A549 (cell line): Measurements from ENCODE around the gene OPA1. TPM values are rescaled to one million over a fixed set of nuclear protein-coding genes. Genes with fewer than 3 reads are reported as not detected.

Experiments used
- ATAC-seq, 2 experiments: fragments of 200-7000 bp in 1 of 2; fragments of >200 bp in 1 of 2; cut with Nextera tagmentation in 1 of 2; cut with Tn5 transposase in 1 of 2; 3 replicates each; pipeline versions ENCODE4 v1.8.0 to v1.9.1; 2018 to 2020; ENCODE audit warnings: mild to moderate bottlenecking in 1 of 2, moderate library complexity in 1 of 2
- CTCF ChIA-PET: fragments of 300-600 bp; sonication (Branson Sonifier 250); formaldehyde crosslinking; extraction: SDS; loops from one replicate; lab custom pipeline; 2021; ENCODE audit warnings: antibody characterized with exemption, inconsistent platforms; lab: Yijun Ruan, JAX
- POLR2A ChIA-PET: fragments of 350-600 bp; formaldehyde crosslinking; extraction: SDS; loops from one replicate; lab custom pipeline; 2021; ENCODE audit warnings: antibody characterized with exemption, inconsistent platforms; lab: Yijun Ruan, JAX
- DNase-seq, 2 experiments: peaks; one replicate each; pipeline versions ENCODE4 v3.0.0 to v3.0.0-alpha.2; 2011 to 2016; ENCODE audit warnings: low read depth in 1 of 2, low spot score in 1 of 2
- FAIRE-seq: peaks from 2 replicates; lab custom pipeline; 2011; peaks lifted over from hg19 to GRCh38; lab: Jason Lieb, UNC
- H3K27ac ChIP-seq, 2 experiments: fragments of >200 bp; sonication (Bioruptor Twin); formaldehyde crosslinking; 3 replicates each; pipeline ENCODE4 v1.5.1; 2016 to 2017
- H3K4me1 ChIP-seq: fragments of >200 bp; sonication (Bioruptor Twin); formaldehyde crosslinking; 3 replicates; pipeline ENCODE4 v1.6.1; 2016
- H3K4me2 ChIP-seq: fragments of >200 bp; sonication (Bioruptor Twin); formaldehyde crosslinking; 3 replicates; pipeline ENCODE4 v1.6.1; 2016
- H3K4me3 ChIP-seq: fragments of >200 bp; sonication (Bioruptor Twin); formaldehyde crosslinking; 3 replicates; pipeline ENCODE4 v1.5.1; 2016
- H3K9me3 ChIP-seq: fragments of >200 bp; sonication (Bioruptor Twin); formaldehyde crosslinking; 3 replicates; pipeline ENCODE4 v1.6.1; 2016
- BCL3 ChIP-seq: fragments of >200 bp; sonication (Bioruptor Twin); formaldehyde crosslinking; IDR thresholded peaks from 3 replicates; pipeline ENCODE4 v1.6.1; 2016
- BHLHE40 ChIP-seq: IDR thresholded peaks from 2 replicates; pipeline ENCODE4 v1.6.1; 2012; ENCODE audit warnings: low read depth, low read length, inconsistent platforms
- CBX2 ChIP-seq: fragments of 200-600 bp; sonication (generic); IDR thresholded peaks from 2 replicates; pipeline ENCODE4 v1.6.1; 2016; ENCODE audit warnings: low read depth, mild to moderate bottlenecking, borderline replicate concordance
- CHD2 ChIP-seq: fragments of 150-350 bp; IDR thresholded peaks from 2 replicates; pipeline ENCODE4 v1.6.1; 2014; ENCODE audit warnings: low read length; ENCODE audit not compliant: partially characterized antibody
- EHF ChIP-seq: fragments of 250-450 bp; sonication (Bioruptor Pico); IDR thresholded peaks from 2 replicates; pipeline ENCODE4 v1.5.0; 2020; ENCODE audit warnings: mild to moderate bottlenecking
- EHMT2 ChIP-seq: fragments of 200-600 bp; sonication (generic); IDR thresholded peaks from 2 replicates; pipeline ENCODE4 v1.6.1; 2016; ENCODE audit warnings: antibody characterized with exemption, low read depth, mild to moderate bottlenecking, moderate library complexity
- EP300 ChIP-seq, 2 experiments: fragments of >200 bp; sonication (Bioruptor Twin); formaldehyde crosslinking; IDR thresholded peaks; 2 replicates in 1 of 2; 3 replicates in 1 of 2; pipeline ENCODE4 v1.6.1; 2016 to 2017
- ESRRA ChIP-seq: fragments of 150-350 bp; IDR thresholded peaks from 2 replicates; pipeline ENCODE4 v1.6.1; 2014; ENCODE audit warnings: mild to moderate bottlenecking, low read length, borderline replicate concordance
- GATA3 ChIP-seq: IDR thresholded peaks from 2 replicates; pipeline ENCODE4 v1.6.1; 2012; ENCODE audit warnings: borderline replicate concordance
- HEYL ChIP-seq: fragments of 250-450 bp; sonication (Bioruptor Pico); IDR thresholded peaks from 2 replicates; pipeline ENCODE4 v1.8.0; 2021; ENCODE audit warnings: mild to moderate bottlenecking, moderate library complexity
- HMGXB4 ChIP-seq: fragments of 250-450 bp; sonication (Bioruptor Pico); IDR thresholded peaks from 2 replicates; pipeline ENCODE4 v1.5.0; 2021; ENCODE audit warnings: mild to moderate bottlenecking, moderate library complexity, borderline replicate concordance
- HOXB5 ChIP-seq: fragments of 250-450 bp; sonication (Bioruptor Pico); IDR thresholded peaks from 2 replicates; pipeline ENCODE4 v1.5.0; 2020; ENCODE audit warnings: mild to moderate bottlenecking, moderate library complexity
- JUN ChIP-seq, 2 experiments: fragments of >200 bp; sonication (Bioruptor Twin); formaldehyde crosslinking; IDR thresholded peaks; 2 replicates in 1 of 2; 3 replicates in 1 of 2; pipeline ENCODE4 v1.6.1; 2016 to 2017
- MAFK ChIP-seq: fragments of 450-650 bp; IDR thresholded peaks from 2 replicates; pipeline ENCODE4 v1.6.1; 2014; ENCODE audit not compliant: partially characterized antibody
- MAX ChIP-seq: IDR thresholded peaks from 2 replicates; pipeline ENCODE4 v1.6.1; 2012
- NR3C1 ChIP-seq: fragments of >200 bp; sonication (Bioruptor Twin); formaldehyde crosslinking; IDR thresholded peaks from 3 replicates; pipeline ENCODE4 v1.6.1; 2017
- PBX3 ChIP-seq: IDR thresholded peaks from 2 replicates; pipeline ENCODE4 v1.6.1; 2012
- POLR2A ChIP-seq: IDR thresholded peaks from 2 replicates; pipeline ENCODE4 v1.6.1; 2012; ENCODE audit warnings: mild to moderate bottlenecking, low read length
- POLR2AphosphoS2 ChIP-seq: conservative IDR thresholded peaks from 2 replicates; pipeline ENCODE4 v1.6.1; 2012; ENCODE audit warnings: low read length, improper control_type of control experiment, inconsistent platforms
- RAD21 ChIP-seq, 2 experiments: fragments of >200 bp in 1 of 2; sonication (Bioruptor Twin) in 1 of 2; formaldehyde crosslinking in 1 of 2; IDR thresholded peaks in 1 of 2; conservative IDR thresholded peaks in 1 of 2; 2 replicates in 1 of 2; 3 replicates in 1 of 2; pipeline ENCODE4 v1.6.1; 2012 to 2018; ENCODE audit warnings: inconsistent platforms in 1 of 2
- RCOR1 ChIP-seq: fragments of 150-350 bp; IDR thresholded peaks from 2 replicates; pipeline ENCODE4 v1.6.1; 2014; ENCODE audit warnings: antibody characterized with exemption, low read length, low read depth
- RFX5 ChIP-seq: fragments of 450-650 bp; IDR thresholded peaks from 2 replicates; pipeline ENCODE4 v1.7.1; 2014; ENCODE audit warnings: antibody characterized with exemption, mild to moderate bottlenecking, moderate library complexity
- RNF2 ChIP-seq: fragments of 200-600 bp; sonication (generic); IDR thresholded peaks from 2 replicates; pipeline ENCODE4 v1.6.1; 2016; ENCODE audit warnings: low read depth, mild to moderate bottlenecking, antibody characterized with exemption, moderate library complexity, borderline replicate concordance
- SREBF2 ChIP-seq: fragments of 450-650 bp; IDR thresholded peaks from 2 replicates; pipeline ENCODE4 v1.6.1; 2014; ENCODE audit warnings: mild to moderate bottlenecking, moderate library complexity
- TFCP2L1 ChIP-seq: fragments of 250-450 bp; sonication (Bioruptor Pico); IDR thresholded peaks from 2 replicates; pipeline ENCODE4 v1.5.0; 2021; ENCODE audit warnings: mild to moderate bottlenecking
- TP53 ChIP-seq: fragments of 250-450 bp; sonication (Bioruptor Pico); IDR thresholded peaks from 2 replicates; pipeline ENCODE4 v1.5.0; 2021; ENCODE audit warnings: mild to moderate bottlenecking, moderate library complexity
- ZNF302 ChIP-seq: fragments of 250-450 bp; sonication (Bioruptor Pico); IDR thresholded peaks from 2 replicates; pipeline ENCODE4 v1.9.0; 2021; ENCODE audit warnings: inconsistent platforms, mild to moderate bottlenecking, moderate library complexity
- WGBS: methylation state at CpG from one replicate; pipeline ENCODE4 v1.1.6; 2017; ENCODE audit errors: missing lambda C conversion rate; 5-methylcytosine and 5-hydroxymethylcytosine counted together
- polyA plus RNA-seq, 4 experiments: library from polyadenylated mRNA; depleted of rRNA in 3 of 4; stranded (reverse); fragments of >200 nt; fragmentation: RNase III in 1 of 4; extraction: RNeasy Plus Mini Kit Qiagen cat#74134 plus additional on column Dnase treatment in 1 of 4; gene quantifications; 2 replicates in 3 of 4; 3 replicates in 1 of 4; pipeline ENCODE4 v1.2.3, GENCODE V29; 2011 to 2017

The OPA1 gene
- polyA plus RNA-seq, 2 of the 4 experiments (the other 2 are of a cell fraction): 31.7 to 54.4 TPM

GRCh38 chr3:193640728-193641439 lies 47.9 kb downstream of the OPA1 start:
- Histone ChIP-seq H3K4me2 (no peak overlapping the region), H3K4me3 (no peak overlapping the region), H3K4me1 (no peaks in the 10 kb centered on the region), H3K27ac (no peak overlapping the region), H3K9me3 (no peaks in the 10 kb centered on the region)
- DNase-seq (no peak), ATAC-seq (no peak), FAIRE-seq (no peak)
- 92% methylated on average over 4 of the region's 4 CpGs for WGBS
- TF ChIP-seq GATA3 (no peak), RFX5 (no peak), ZNF302 (no peak), NR3C1 (no peak), EHF (CRISPR knock-in tag) (no peak), HMGXB4 (no peak), CHD2 (no peak), TP53 (no peak), RAD21 (conservative IDR thresholded peaks at IDR 0.05 in 1 of 2, IDR thresholded peaks at IDR 0.05 in 1 of 2) (no peak)
- ChIA-PET CTCF (interaction anchor here (0.8 to 1.0 kb wide), 2 partner anchors 15 to 703 kb away, joined by 3 to 4 read pairs; no protein-coding TSS in a partner anchor), POLR2A (no interaction called here)

- DNase-seq (no peak), ATAC-seq (no peak), FAIRE-seq (no peak)
- no peak overlapping the region for H3K4me2 ChIP-seq
- WGBS: 95% methylated on average over 3 of the region's 3 CpGs
- no peak overlapping the region for H3K4me3 ChIP-seq
- ChIA-PET CTCF (interaction anchor here (0.6 to 1.0 kb wide), 2 partner anchors 65 to 702 kb away, joined by 3 read pairs; no protein-coding TSS in a partner anchor), POLR2A (no interaction called here)
- H3K4me1 ChIP-seq: no peaks in the 10 kb centered on the region
- H3K27ac ChIP-seq: no peak overlapping the region
- no peaks in the 10 kb centered on the region for H3K9me3 ChIP-seq
- no peak for TF ChIP-seq HEYL
- TF ChIP-seq JUN (IDR thresholded peaks at IDR 0.05): no peak
- no peak for TF ChIP-seq BCL3
- no peak for TF ChIP-seq MAFK
- no peak for TF ChIP-seq ZNF302
- TF ChIP-seq BHLHE40: no peak
- TF ChIP-seq PBX3: no peak
- TF ChIP-seq POLR2A: no peak
- TF ChIP-seq SREBF2: no peak
- TF ChIP-seq, all 56 proteins: peak for 0
Measured at GRCh38 chr3:193641440-193641775, 48.4 kb downstream of the OPA1 start.

GRCh38 chr3:193645806-193646205 lies 52.8 kb downstream of the OPA1 start:
- ChIA-PET CTCF (interaction anchor here (0.9 to 1.7 kb wide), 3 partner anchors 10 to 670 kb away, joined by 3 read pairs; no protein-coding TSS in a partner anchor), POLR2A (no interaction called here)
- H3K4me3 ChIP-seq: no peak overlapping the region
- H3K27ac ChIP-seq: no peak overlapping the region
- TF ChIP-seq CHD2 (no peak), EHMT2 (no peak), RNF2 (no peak), CBX2 (no peak), MAX (no peak), HOXB5 (no peak), POLR2AphosphoS2 (no peak), EP300 (IDR thresholded peaks at IDR 0.05) (no peak), RCOR1 (no peak), GATA3 (no peak), ESRRA (no peak), TFCP2L1 (CRISPR knock-in tag) (no peak)
- no peak overlapping the region for H3K4me2 ChIP-seq
- no peaks in the 10 kb centered on the region for H3K9me3 ChIP-seq
- DNase-seq (no peak), FAIRE-seq (no peak), ATAC-seq (no peak)
- WGBS: 91% methylated on average over 6 of the region's 6 CpGs
- H3K4me1 ChIP-seq: no peaks in the 10 kb centered on the region
